ENCODE measurements around the gene PPP4R4. TPM values are rescaled to one million over a fixed set of nuclear protein-coding genes. Genes with fewer than 3 reads are reported as not detected.

The PPP4R4 gene
- total and polyA plus RNA-seq, 2 of the 4 experiments (the other 2 are of a cell fraction) = 0.17 to 0.36 TPM

DNA sequence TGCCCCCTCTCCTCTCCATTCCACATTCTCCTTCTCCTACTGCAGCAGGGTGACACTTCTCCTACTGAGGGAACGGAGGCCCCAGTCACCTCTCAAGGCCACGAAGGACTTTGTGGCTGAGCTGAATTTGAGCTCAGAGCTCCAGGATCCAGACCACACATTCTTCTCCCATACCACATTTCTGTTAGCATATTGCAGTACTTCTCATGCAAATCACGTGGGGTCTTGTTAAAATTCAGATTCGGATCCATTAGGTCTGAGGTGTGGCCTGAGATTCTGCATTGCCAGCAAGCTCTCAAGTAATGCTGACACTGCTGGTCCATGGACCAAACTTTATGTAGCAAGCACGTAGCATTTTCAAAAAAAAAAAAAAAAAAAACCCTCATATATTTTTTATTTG, 35.1 kb upstream of the PPP4R4 start (continued):
- TF ChIP-seq MAZ (IDR thresholded peaks at IDR 0.05; ENCODE audit: borderline replicate concordance, low read depth, low read length) (no peak), FOS (IDR thresholded peaks at IDR 0.05; ENCODE audit: low read depth, low read length) (no peak)

DNA sequence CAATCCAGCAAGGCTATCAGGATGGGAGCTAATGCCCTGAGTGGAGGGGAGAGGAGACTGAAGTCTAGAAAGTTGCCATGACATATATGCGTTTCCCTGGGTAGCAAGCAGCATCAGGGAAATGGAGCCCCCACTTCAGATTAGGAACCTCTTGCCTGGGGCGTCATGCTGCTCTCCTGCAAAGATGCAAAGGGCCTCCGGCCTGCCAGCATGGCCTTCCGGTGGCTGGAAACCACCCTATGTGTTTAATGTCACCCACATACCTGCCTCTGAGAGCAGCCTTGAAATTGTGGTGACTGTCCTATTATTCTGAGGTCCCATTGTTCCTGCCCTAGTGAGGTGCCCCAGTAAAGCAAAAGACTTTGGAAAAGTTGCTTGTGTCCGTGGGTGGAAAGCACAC, 34.7 kb upstream of the PPP4R4 start:
- H3K9ac ChIP-seq (ENCODE audit: low read depth, low read length) = no peak overlapping the region
- CTCF ChIA-PET = no interaction called here
- intact Hi-C loops (cut with micrococcal nuclease) = loop anchor here (5.0 kb wide), 1 partner anchor 482 kb away; no protein-coding TSS in a partner anchor
- no peaks in the 10 kb centered on the region for H4K20me1 ChIP-seq (ENCODE audit: insufficient read depth, low read length)
- peaks cover 17% of the 10 kb centered on the region for H3K27me3 ChIP-seq (ENCODE audit: control insufficient read depth, insufficient read depth, low read length)
- no peak overlapping the region for H2BK15ac ChIP-seq (ENCODE audit: low read depth, low read length)
- no peak overlapping the region for H3K4me3 ChIP-seq (ENCODE audit: insufficient read depth, low read depth, low read length)
- no peak overlapping the region for H3K27ac ChIP-seq (ENCODE audit: insufficient read depth, low read length)
- TF ChIP-seq MXI1 (IDR thresholded peaks at IDR 0.05; ENCODE audit: borderline replicate concordance, low read depth, low read length) (no peak), FOS (IDR thresholded peaks at IDR 0.05; ENCODE audit: low read depth, low read length) (no peak), SMC3 (IDR thresholded peaks at IDR 0.05; ENCODE audit: low read depth, low read length) (no peak), MAZ (IDR thresholded peaks at IDR 0.05; ENCODE audit: borderline replicate concordance, low read depth, low read length) (no peak), POLR2A (IDR thresholded peaks at IDR 0.05; ENCODE audit: low read depth, low read length) (no peak), CEBPB (IDR thresholded peaks at IDR 0.05; ENCODE audit: low read depth, low read length) (no peak), NFE2L2 (IDR thresholded peaks at IDR 0.05; ENCODE audit: low read depth, low read length) (no peak)
- TF ChIP-seq, protein P1, sequence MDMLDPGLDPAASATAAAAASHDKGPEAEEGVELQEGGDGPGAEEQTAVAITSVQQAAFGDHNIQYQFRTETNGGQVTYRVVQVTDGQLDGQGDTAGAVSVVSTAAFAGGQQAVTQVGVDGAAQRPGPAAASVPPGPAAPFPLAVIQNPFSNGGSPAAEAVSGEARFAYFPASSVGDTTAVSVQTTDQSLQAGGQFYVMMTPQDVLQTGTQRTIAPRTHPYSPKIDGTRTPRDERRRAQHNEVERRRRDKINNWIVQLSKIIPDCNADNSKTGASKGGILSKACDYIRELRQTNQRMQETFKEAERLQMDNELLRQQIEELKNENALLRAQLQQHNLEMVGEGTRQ (IDR thresholded peaks at IDR 0.05; ENCODE audit: low read depth, low read length) = no peak
- TF ChIP-seq, protein P2, sequence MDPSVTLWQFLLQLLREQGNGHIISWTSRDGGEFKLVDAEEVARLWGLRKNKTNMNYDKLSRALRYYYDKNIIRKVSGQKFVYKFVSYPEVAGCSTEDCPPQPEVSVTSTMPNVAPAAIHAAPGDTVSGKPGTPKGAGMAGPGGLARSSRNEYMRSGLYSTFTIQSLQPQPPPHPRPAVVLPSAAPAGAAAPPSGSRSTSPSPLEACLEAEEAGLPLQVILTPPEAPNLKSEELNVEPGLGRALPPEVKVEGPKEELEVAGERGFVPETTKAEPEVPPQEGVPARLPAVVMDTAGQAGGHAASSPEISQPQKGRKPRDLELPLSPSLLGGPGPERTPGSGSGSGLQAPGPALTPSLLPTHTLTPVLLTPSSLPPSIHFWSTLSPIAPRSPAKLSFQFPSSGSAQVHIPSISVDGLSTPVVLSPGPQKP (IDR thresholded peaks at IDR 0.05; ENCODE audit: borderline replicate concordance, low read depth, low read length) = no peak
- TF ChIP-seq, protein P3, sequence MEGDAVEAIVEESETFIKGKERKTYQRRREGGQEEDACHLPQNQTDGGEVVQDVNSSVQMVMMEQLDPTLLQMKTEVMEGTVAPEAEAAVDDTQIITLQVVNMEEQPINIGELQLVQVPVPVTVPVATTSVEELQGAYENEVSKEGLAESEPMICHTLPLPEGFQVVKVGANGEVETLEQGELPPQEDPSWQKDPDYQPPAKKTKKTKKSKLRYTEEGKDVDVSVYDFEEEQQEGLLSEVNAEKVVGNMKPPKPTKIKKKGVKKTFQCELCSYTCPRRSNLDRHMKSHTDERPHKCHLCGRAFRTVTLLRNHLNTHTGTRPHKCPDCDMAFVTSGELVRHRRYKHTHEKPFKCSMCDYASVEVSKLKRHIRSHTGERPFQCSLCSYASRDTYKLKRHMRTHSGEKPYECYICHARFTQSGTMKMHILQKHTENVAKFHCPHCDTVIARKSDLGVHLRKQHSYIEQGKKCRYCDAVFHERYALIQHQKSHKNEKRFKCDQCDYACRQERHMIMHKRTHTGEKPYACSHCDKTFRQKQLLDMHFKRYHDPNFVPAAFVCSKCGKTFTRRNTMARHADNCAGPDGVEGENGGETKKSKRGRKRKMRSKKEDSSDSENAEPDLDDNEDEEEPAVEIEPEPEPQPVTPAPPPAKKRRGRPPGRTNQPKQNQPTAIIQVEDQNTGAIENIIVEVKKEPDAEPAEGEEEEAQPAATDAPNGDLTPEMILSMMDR (conservative IDR thresholded peaks at IDR 0.05; ENCODE audit: low read depth, low read length) = no peak
- no peak overlapping the region for H2BK5ac ChIP-seq (ENCODE audit: low read depth, low read length, poor library complexity, severe bottlenecking)
- 50% methylated on average over 2 of the region's 5 CpGs; no CpG with 5 or more reads in 1 of the 2 experiments for WGBS, 2 experiments (ENCODE audit: extremely low coverage in 2 of 2, insufficient read length in 1 of 2)
- H3K56ac ChIP-seq (ENCODE audit: extremely low read depth, insufficient read depth, low read length) = no peak overlapping the region
- no peak for ATAC-seq (ENCODE audit: low read depth)
- H3K9me1 ChIP-seq (ENCODE audit: insufficient read depth, low read length) = no peaks in the 10 kb centered on the region
- no peak overlapping the region for H3K23ac ChIP-seq (ENCODE audit: low read depth, low read length)
- H2AFZ ChIP-seq (replicated peaks; ENCODE audit: low read length, poor library complexity) = no peak overlapping the region
- H3K4ac ChIP-seq (ENCODE audit: low read depth, low read length) = no peak overlapping the region
- no peak overlapping the region for H3K14ac ChIP-seq (replicated peaks; ENCODE audit: low read depth, low read length)
- H3K36me3 ChIP-seq (ENCODE audit: control insufficient read depth, insufficient read depth, low read length) = no peaks in the 10 kb centered on the region
- H2BK120ac ChIP-seq (ENCODE audit: low read depth, low read length) = no peak overlapping the region
- no TSS peak for BruUV-seq (replicated peaks)
- no peak overlapping the region for H2AK9ac ChIP-seq (replicated peaks; ENCODE audit: low read depth, low read length, poor library complexity)
- H2AK5ac ChIP-seq (ENCODE audit: low read depth, low read length) = no peak overlapping the region
- H3K18ac ChIP-seq (ENCODE audit: low read depth, low read length) = no peak overlapping the region
- H3K9me3 ChIP-seq (ENCODE audit: control insufficient read depth, insufficient read depth, low read length) = peaks cover 2% of the 10 kb centered on the region; the same call in 1 of the 2 replicates
- POLR2A ChIA-PET (ENCODE audit: unreplicated experiment) = no interaction called here
- H3K4me2 ChIP-seq (ENCODE audit: low read depth, low read length) = no peak overlapping the region
- H4K91ac ChIP-seq (ENCODE audit: insufficient read depth, low read depth, low read length) = no peak overlapping the region
- H2BK20ac ChIP-seq (ENCODE audit: low read depth, low read length) = no peak overlapping the region
- no peak overlapping the region for H4K5ac ChIP-seq (ENCODE audit: low read depth, low read length)
- in situ Hi-C loops (cut with MboI; ENCODE audit: low sequenced_read_pairs) = loop anchor here (5.0 to 10.0 kb wide), 2 partner anchors 102 to 195 kb away; no protein-coding TSS in a partner anchor
- H3K4me1 ChIP-seq (ENCODE audit: control insufficient read depth, insufficient read depth, low read length) = no peaks in the 10 kb centered on the region
- H4K8ac ChIP-seq (ENCODE audit: low read depth in 2 of 2, low read length in 2 of 2) = no peak overlapping the region
- H3K79me1 ChIP-seq (ENCODE audit: low read depth in 1 of 2, low read length in 2 of 2) = no peaks in the 10 kb centered on the region
- no peak for DNase-seq
- dilution Hi-C loops (cut with HindIII; ENCODE audit: low sequenced_read_pairs, unreplicated experiment) = no loop called here

Measured in IMR-90 (cell line).